Activated B cell treated with CpG ODN at 0.5 μM for 24 hours (primary cell): ENCODE measurements around the gene ARRB1. TPM values are rescaled to one million over a fixed set of nuclear protein-coding genes. Genes with fewer than 3 reads are reported as not detected.

Experiments used
- ATAC-seq: fragments of 200-7000 bp; cut with Tn5 transposase; one replicate; pipeline ENCODE4 v1.10.0; 2021; ENCODE audit warnings: low read depth, mild to moderate bottlenecking, moderate library complexity
- CTCF ChIA-PET: fragments of 350-600 bp; sonication (Branson Sonifier 250); formaldehyde crosslinking; loops from one replicate; lab custom pipeline; 2021; ENCODE audit warnings: antibody characterized with exemption; lab: Charles Lee
- POLR2A ChIA-PET: fragments of 350-600 bp; sonication (Branson Sonifier 250); formaldehyde crosslinking; loops from one replicate; lab custom pipeline; 2021; ENCODE audit warnings: antibody characterized with exemption; lab: Charles Lee
- DNase-seq: peaks from one replicate; pipeline ENCODE4 v3.0.0; 2022
- H3K27ac Mint-ChIP-seq: one replicate; pipeline ENCODE4 v1.8.0; 2020; ENCODE audit warnings: mixed read lengths
- H3K27me3 Mint-ChIP-seq: one replicate; pipeline ENCODE4 v1.8.0; 2021; ENCODE audit warnings: mixed read lengths
- H3K36me3 Mint-ChIP-seq: one replicate; pipeline ENCODE4 v1.8.0; 2021; ENCODE audit warnings: low read depth, mixed read lengths
- H3K4me1 Mint-ChIP-seq: one replicate; pipeline ENCODE4 v1.8.0; 2021; ENCODE audit warnings: mixed read lengths
- H3K4me3 Mint-ChIP-seq: one replicate; pipeline ENCODE4 v1.8.0; 2020; ENCODE audit warnings: mild to moderate bottlenecking, mixed read lengths
- H3K9me3 Mint-ChIP-seq: one replicate; pipeline ENCODE4 v1.8.0; 2020; ENCODE audit warnings: mixed read lengths
- intact Hi-C: fragments of 100-400 bp; cut with micrococcal nuclease; formaldehyde crosslinking; loops from one replicate; pipeline ENCODE4 v1.15.1; 2024
- total RNA-seq: library from RNA; stranded (reverse); gene quantifications from 2 replicates; pipeline ENCODE4 v1.2.3, GENCODE V29; 2022
- TF ChIP-seq, protein P1 (sequence below): fragments of 200-600 bp; IDR thresholded peaks from one replicate; pipeline ENCODE4 v1.8.0; 2022; ENCODE audit warnings: antibody characterized with exemption, mild to moderate bottlenecking

The ARRB1 gene
- total RNA-seq: 0.24 and 0.62 TPM in 2 replicates

DNA sequence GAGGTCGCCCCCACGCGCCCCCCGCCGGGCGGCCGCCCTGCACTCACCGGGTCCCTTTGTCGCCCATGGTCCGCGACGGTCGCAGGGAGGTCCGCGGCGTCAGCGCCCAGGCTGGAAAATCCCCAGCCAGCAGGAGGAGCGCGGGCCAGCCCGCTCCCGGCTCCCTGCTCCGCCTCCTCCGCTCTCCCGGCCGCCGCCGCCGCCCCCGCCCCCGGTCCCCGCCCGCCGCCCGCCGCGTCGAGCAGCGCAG, at the start of gene ARRB1:
Gene ARRB1, minus strand, starts transcription at position 121 of the 250 bp plus-strand sequence. Its CDS starts 54 bp downstream, at position 67.
- Mint-ChIP-seq H3K4me1 (peaks cover 25% of the 10 kb centered on the region), H3K36me3 (no peaks in the 10 kb centered on the region), H3K9me3 (no peaks in the 10 kb centered on the region), H3K4me3 (peak within 1 kb of the TSS; percentile 81), H3K27me3 (peaks cover 11% of the 10 kb centered on the region), H3K27ac (peak within 1 kb of the TSS; percentile 8)
- ATAC-seq (no peak), DNase-seq (no peak)
- intact Hi-C loops: no loop called here
- ChIA-PET POLR2A (no interaction called here), CTCF (no interaction called here)
- TF ChIP-seq, protein P1, sequence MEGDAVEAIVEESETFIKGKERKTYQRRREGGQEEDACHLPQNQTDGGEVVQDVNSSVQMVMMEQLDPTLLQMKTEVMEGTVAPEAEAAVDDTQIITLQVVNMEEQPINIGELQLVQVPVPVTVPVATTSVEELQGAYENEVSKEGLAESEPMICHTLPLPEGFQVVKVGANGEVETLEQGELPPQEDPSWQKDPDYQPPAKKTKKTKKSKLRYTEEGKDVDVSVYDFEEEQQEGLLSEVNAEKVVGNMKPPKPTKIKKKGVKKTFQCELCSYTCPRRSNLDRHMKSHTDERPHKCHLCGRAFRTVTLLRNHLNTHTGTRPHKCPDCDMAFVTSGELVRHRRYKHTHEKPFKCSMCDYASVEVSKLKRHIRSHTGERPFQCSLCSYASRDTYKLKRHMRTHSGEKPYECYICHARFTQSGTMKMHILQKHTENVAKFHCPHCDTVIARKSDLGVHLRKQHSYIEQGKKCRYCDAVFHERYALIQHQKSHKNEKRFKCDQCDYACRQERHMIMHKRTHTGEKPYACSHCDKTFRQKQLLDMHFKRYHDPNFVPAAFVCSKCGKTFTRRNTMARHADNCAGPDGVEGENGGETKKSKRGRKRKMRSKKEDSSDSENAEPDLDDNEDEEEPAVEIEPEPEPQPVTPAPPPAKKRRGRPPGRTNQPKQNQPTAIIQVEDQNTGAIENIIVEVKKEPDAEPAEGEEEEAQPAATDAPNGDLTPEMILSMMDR: no peak

DNA sequence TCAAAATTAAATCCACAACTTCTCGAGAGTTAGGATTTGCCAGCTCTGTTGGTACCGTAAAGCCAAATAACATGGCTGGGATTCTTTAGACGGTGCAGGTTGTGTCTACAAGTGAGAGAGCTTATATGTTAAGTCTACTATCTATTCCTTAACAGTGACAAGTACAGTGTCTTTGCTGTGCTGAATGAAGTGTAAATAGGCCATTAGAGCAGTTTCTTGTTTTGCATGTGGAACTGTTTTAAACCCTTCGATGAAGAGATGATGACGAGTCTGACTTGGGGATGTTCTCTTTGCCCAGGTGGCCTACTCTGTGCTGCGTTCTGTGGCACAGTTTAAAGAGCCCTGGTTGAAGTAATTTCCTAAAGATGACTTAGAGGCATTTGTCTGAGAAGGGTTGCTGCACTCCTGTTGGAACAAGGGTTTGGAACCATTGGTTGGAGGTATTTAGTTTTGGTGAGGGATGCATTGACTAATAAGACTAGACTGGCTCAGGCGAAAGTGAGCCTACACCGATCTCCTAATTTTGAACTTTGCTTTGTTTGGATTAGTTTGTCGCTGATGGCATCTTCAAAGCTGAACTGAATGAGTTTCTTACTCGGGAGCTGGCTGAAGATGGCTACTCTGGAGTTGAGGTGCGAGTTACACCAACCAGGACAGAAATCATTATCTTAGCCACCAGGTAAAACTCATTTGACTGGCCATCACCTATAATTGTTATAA, 48.8 kb upstream of the ARRB1 start:
- H3K4me1 Mint-ChIP-seq: peaks cover 49% of the 10 kb centered on the region
- peak; percentile 32 for ATAC-seq
- CTCF ChIA-PET: interaction anchor here (0.9 to 2.6 kb wide), 4 partner anchors 8 to 138 kb away, joined by 3 to 8 read pairs (median 4); no protein-coding TSS in a partner anchor

DNA sequence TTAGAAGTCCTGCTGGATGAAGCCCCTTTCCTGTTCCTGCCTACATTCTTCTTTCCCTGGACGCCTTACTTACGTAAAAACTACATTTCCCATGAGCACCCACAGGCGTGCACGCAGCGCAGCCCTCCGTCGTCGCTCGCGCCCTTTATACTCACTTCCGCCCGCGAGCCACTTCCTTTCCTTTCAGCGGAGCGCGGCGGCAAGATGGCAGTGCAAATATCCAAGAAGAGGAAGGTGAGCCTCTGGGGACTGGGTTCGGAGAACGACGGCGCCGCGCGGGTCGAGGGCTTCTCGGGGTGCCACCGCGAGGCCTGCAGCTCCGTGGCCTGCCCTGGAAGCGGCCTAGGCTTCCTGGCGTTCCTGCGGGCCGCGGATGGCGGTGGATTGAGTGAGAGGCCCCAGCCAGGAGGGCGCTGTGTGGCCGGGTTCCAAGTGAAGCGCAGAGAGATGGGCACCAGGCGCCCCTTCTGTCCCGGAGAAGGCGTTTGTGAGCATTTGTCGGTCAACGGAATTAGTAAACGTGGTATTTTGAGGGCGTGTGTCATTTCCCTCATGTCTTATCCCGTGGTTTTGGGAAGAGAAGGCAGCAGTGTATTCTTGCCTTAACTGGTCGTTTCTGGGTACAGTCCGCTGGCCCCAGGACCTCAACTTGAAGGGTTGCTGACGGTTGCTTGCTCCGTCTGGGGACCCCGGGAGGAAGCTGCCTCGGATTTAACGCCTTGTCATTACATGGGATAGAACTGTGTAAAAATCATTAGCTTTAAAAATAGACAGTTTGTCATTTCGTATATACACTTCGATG, 48.1 kb upstream of the ARRB1 start, which contains the start of gene RPS3:
Gene RPS3, plus strand, starts transcription at position 175 of the 802 bp plus-strand sequence. Its CDS starts 30 bp downstream, at position 205.
- intact Hi-C loops: loop anchor here (1.0 to 10.0 kb wide), 6 partner anchors 31 to 1005 kb away; partner anchors contain the start of genes GDPD5, PGM2L1 and WNT11
- POLR2A ChIA-PET: interaction anchor here (0.5 to 1.4 kb wide), 5 partner anchors 9 to 808 kb away, joined by 3 to 5 read pairs (median 3); no protein-coding TSS in a partner anchor
- Mint-ChIP-seq H3K4me3 (peak within 1 kb of the TSS; percentile 99), H3K4me1 (peaks cover 49% of the 10 kb centered on the region), H3K36me3 (peaks cover 52% of the 10 kb centered on the region), H3K9me3 (no peaks in the 10 kb centered on the region), H3K27me3 (peaks cover 5% of the 10 kb centered on the region), H3K27ac (peak within 1 kb of the TSS; percentile 98)
- CTCF ChIA-PET: interaction anchor here (0.9 to 2.6 kb wide), 4 partner anchors 9 to 139 kb away, joined by 3 to 8 read pairs (median 4); no protein-coding TSS in a partner anchor
- TF ChIP-seq, protein P1: no peak
- DNase-seq (peak; percentile 83), ATAC-seq (peak; percentile 91)

More for the DNA sequence above, 48.8 kb upstream of the ARRB1 start:
- intact Hi-C loops: loop anchor here (1.0 to 10.0 kb wide), 2 partner anchors 30 to 804 kb away; partner anchors contain the start of gene WNT11
- no peak for DNase-seq
- peaks cover 5% of the 10 kb centered on the region for H3K27me3 Mint-ChIP-seq
- TF ChIP-seq, protein P1: no peak
- peak overlapping the region; percentile 98 for H3K27ac Mint-ChIP-seq
- POLR2A ChIA-PET: interaction anchor here (0.5 to 1.7 kb wide), 7 partner anchors 8 to 807 kb away, joined by 3 to 5 read pairs (median 3); no protein-coding TSS in a partner anchor
- H3K36me3 Mint-ChIP-seq: peaks cover 59% of the 10 kb centered on the region
- H3K4me3 Mint-ChIP-seq: peak overlapping the region; percentile 99
- no peaks in the 10 kb centered on the region for H3K9me3 Mint-ChIP-seq

DNA sequence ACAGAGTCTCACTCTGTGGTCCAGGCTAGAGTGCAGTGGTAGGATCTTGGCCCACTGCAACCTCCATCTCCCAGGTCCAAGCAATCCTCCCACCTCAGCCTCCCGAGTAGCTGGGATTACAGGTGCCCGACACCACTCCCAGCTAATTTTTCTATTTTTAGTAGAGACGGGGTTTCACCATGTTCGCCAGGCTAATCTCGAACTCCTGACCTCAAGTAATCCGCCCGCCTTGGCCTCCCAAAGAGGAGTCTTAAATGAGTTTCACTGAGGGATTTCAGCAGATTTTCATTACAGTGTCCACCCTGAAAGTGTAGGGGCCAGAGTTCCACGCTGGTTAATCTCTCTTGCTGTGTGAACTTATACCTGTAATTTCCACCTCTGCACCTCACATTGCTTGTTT, 47.4 kb upstream of the ARRB1 start:
- DNase-seq (no peak), ATAC-seq (peak; percentile 3)
- peaks cover 5% of the 10 kb centered on the region for H3K27me3 Mint-ChIP-seq
- H3K4me1 Mint-ChIP-seq: peaks cover 43% of the 10 kb centered on the region
- ChIA-PET POLR2A (interaction anchor here (1.1 to 1.4 kb wide), 2 partner anchors 9 to 119 kb away, joined by 5 to 7 read pairs; no protein-coding TSS in a partner anchor), CTCF (interaction anchor here (2.6 kb wide), 1 partner anchor 10 kb away, joined by 8 read pairs; no protein-coding TSS in a partner anchor)
- TF ChIP-seq, protein P1: no peak
- peak overlapping the region; percentile 99 for H3K4me3 Mint-ChIP-seq
- H3K36me3 Mint-ChIP-seq: peaks cover 46% of the 10 kb centered on the region
- intact Hi-C loops: loop anchor here (2.0 to 10.0 kb wide), 4 partner anchors 126 to 1004 kb away; partner anchors contain the start of genes GDPD5 and PGM2L1
- H3K9me3 Mint-ChIP-seq: no peaks in the 10 kb centered on the region
- H3K27ac Mint-ChIP-seq: peak overlapping the region; percentile 98
